Posterior cingulate gyrus (tissue), 11 donors: ENCODE data around the gene GRIA4.

Experiments used
- DNase-seq, 10 donors: peaks; one replicate each; pipeline versions ENCODE4 v3.0.0 to v3.0.0-alpha.2; 2020 to 2021; ENCODE audit warnings: mixed read lengths in 3 of 10
- intact Hi-C: fragments of 100-400 bp; cut with DNase I; formaldehyde crosslinking; loops from one replicate; pipeline ENCODE4 v1.15.1; 2023

GRIA4 gene

DNA sequence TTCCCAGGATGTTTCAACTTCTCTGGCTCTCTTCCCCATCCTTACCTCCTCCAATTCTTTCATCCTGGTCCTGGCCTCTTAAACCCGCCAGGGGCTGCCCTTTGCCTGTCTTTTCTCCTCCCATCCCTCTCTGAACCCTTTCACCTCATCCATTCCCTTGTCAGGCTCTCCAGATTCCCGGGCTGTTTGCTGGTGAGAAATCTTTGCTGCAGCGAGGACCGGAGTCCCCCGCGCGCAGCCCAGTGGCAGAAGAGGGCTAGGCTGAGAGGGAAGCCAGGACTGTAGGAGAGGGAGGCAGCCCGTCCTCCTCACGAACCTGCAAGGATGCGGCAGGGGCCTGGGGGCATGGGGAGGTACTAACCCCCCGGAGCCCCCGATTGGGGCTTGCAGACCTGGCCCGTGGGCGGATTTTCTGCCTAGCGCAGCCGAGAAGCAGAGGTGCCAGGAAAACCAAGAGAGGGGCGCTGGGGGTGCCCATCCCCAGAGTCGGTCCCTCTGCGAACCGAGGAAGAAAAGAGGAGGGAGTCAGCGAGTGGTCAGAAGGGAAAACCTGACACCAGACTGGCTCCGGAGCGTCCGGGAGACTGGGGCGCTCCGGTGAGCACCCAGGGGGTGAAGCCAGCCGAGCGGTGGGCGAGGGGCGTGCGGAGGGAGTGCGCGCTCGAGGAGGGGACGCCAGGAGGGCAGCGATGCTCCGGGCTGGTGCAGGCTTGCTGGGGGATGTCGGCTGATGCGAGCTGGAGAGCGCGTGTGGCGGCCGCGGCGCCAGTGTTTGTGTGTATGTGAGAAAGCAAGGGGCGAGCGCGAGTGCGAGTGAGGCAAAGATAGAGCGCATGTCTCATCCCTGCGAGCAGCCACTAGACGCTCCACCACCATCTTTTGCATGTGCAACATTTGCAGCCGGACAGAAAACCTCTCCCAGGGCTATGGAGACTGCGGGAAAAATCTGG lies at the start of gene GRIA4:
TSS of gene GRIA4 (plus strand) at position 242 of the 950 bp plus-strand sequence. CDS start 925 bp downstream, outside the sequence.
- intact Hi-C loops = loop anchor here (2.0 to 10.0 kb wide), 3 partner anchors 105 to 465 kb away; partner anchors contain the start of genes AASDHPPT and KBTBD3
- peak; percentile 66 to 97 (median 79) for DNase-seq

- DNase-seq = no peak
- intact Hi-C loops = no loop called here
These were observed 36.8 kb upstream of the GRIA4 start for GRCh38 chr11:105573091-105573490.

- intact Hi-C loops = no loop called here
- no peak for DNase-seq
These were observed 34.9 kb upstream of the GRIA4 start for GRCh38 chr11:105574974-105575373.

DNA sequence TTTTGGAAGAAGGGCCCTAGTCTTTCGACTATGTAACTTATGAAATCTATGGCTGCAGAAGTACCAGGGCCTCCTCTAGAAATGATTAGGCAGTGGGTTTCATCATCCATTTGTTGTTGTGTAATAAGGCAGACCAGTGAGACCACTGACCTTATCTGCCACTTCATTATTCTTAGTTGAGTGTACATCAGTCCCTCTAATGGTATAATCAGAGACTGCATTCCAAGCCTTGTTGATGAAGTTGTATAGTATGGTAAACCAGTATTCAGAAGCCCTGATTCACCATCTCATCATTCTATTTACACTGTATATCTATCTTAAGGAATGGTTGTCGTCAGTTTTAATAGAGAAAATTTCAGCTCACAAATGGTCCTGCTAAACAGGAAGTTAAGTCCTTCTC lies 32.2 kb upstream of the GRIA4 start:
- no peak for DNase-seq
- intact Hi-C loops = no loop called here

DNA sequence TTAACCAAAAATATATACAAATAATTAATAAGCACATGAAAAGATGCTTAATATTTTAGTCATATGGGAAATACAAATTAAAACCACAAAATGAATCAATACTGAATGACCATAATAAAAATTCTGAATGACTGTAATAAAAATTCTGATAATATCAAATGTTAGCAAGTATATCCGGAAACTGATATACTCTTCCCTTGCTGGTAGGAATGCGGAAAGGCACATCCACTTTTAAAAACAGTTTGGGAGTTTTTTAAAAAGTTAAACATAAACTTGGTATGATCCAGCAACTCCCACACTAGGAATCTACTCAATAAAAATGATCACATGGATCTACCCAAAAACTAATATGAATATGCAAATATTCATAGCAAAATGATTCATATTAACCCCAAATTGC lies 30.8 kb upstream of the GRIA4 start:
- intact Hi-C loops = no loop called here
- no peak for DNase-seq

- intact Hi-C loops = no loop called here
- no peak for DNase-seq
These were observed 27.4 kb upstream of the GRIA4 start for GRCh38 chr11:105582497-105582896.

DNA sequence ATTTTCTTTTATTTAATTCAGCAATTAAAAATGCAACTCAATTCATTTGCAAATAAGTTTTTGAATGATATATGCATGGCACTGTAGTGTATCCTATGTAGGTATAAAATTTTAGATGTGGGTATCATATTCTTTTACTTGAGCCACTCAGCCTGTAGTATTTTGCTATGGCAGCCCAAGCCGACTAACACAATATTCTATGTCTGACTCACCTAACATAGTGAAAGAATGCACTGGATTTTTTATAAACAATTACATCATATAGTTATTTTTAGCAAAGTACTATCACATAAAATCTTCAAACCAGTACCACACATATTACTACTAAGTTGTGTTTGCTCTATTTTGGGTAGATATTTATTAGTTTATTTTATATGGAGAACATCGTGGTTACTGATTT lies 21.9 kb upstream of the GRIA4 start:
- DNase-seq = no peak
- intact Hi-C loops = no loop called here

DNA sequence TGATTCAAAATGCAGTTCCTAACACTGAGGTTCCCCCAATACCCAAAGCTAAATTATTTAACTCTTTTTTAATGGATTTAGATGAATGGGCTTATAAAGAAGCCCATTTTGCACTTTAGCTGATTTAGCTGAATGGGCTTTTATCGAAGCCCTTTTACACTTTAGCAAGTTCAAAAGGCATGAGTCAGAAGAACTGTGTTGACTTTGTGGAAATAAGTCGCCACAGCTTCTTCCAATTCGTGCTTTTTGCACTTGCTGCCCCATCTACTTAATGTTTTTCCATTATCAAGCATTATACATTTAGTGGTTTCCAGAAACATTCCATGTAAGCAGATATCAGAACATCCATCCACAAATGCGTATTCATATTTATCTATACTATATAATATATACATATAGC lies 20.5 kb upstream of the GRIA4 start:
- intact Hi-C loops = no loop called here
- no peak for DNase-seq

DNA sequence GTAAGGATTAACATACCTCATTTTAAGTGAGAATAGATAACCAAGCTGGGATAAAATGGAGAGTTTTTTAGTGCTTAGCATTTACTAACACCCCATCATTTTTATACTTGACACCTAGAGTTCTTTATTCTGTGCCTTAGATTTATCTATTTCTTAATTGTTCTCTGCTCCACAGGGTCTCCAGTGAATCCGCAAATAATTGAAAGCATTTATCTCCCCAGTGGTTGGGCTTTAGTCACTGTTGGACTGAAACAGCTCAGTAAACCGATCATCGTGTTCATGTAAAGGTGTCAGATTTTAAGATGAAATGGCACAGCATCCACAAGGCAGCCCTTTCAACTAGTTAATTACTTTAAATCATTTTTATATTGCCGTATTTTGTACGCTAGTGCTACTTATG lies 17.8 kb upstream of the GRIA4 start:
- intact Hi-C loops = no loop called here
- DNase-seq = no peak

GRCh38 chr11:105598371-105598770 lies 11.5 kb upstream of the GRIA4 start:
- no peak for DNase-seq
- intact Hi-C loops = no loop called here

GRCh38 chr11:105603156-105603555 lies 6.7 kb upstream of the GRIA4 start:
- intact Hi-C loops = no loop called here

DNA sequence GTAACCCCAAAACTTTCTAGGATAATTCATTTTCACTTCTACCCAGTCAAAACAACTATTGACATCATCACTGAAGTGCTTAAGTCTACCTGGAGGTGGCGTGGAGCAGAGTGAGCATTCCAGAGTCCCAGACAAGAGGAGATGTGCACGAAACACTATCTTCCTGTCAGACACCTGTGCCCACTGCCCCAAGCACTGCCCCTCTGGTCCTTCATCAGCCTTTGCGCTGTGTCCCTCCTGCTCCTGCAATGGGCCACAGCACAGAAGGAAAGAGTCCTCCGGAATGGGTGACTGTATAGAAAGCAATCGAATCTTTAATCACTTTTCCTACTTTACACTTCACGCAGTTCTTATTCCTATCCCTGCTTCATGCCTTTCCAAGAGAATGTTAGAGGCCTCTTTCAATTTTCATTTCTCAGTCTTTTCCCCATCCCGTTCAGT lies 512 bp upstream of the GRIA4 start:
- intact Hi-C loops = loop anchor here (2.0 kb wide), 1 partner anchor 253 kb away; no protein-coding TSS in a partner anchor
- peak in 8 of 10 donors; percentile 25 to 90 (median 50) for DNase-seq

More at GRCh38 chr11:105603156-105603555, 6.7 kb upstream of the GRIA4 start:
- DNase-seq = no peak

GRCh38 chr11:105610871-105611571 lies 1.1 kb downstream of the GRIA4 start:
- DNase-seq = peak in 4 of 10 donors; percentile 8 to 74 (median 34)
- intact Hi-C loops = loop anchor here (10.0 kb wide), 2 partner anchors 104 to 464 kb away; partner anchors contain the start of genes AASDHPPT and KBTBD3

DNA sequence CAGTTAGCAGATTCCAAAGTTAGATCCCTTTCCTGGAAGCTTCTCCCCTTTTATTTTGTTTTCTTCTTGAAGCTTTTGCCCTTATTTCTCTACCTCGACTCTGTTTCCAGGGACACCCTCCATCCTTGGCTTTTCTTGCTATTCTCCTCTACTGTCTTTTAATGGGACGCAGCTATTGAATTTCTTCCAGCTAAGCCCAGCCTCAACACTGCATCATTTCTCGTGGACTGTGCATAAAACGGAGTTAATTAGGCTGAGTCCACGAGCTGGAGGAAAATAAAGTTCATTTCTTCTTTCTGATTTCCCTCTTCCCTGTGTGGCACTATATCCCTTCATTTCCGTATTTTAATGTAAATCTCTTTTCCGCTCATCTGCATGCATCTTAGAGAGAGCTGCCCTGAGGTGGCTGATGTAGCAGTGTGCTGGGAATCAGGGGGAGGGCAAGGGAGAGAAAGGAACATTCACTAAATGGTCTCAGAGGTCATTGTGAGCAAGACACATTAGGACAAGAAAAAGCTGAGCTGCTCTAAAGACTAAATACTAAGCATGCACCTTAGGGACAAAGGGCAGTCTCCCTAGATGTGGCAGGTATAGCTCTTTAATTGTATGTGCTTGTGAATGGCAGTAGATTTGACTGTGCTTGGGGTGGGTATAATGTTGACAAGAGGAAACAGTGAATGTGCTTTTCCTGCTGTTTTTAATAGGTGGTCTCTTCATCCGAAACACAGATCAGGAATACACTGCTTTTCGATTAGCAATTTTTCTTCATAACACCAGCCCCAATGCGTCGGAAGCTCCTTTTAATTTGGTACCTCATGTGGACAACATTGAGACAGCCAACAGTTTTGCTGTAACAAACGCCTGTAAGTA lies 1.9 kb downstream of the GRIA4 start:
- intact Hi-C loops = loop anchor here (10.0 kb wide), 2 partner anchors 103 to 463 kb away; partner anchors contain the start of genes AASDHPPT and KBTBD3
- no peak for DNase-seq

- DNase-seq = no peak
- intact Hi-C loops = loop anchor here (10.0 kb wide), 2 partner anchors 102 to 462 kb away; partner anchors contain the start of genes AASDHPPT and KBTBD3
These were observed 2.9 kb downstream of the GRIA4 start for GRCh38 chr11:105612771-105613170.

GRCh38 chr11:105613183-105613582 lies 3.3 kb downstream of the GRIA4 start:
- intact Hi-C loops = loop anchor here (10.0 kb wide), 2 partner anchors 102 to 462 kb away; partner anchors contain the start of genes AASDHPPT and KBTBD3
- DNase-seq = no peak

GRCh38 chr11:105618343-105618955 lies 8.6 kb downstream of the GRIA4 start:
- DNase-seq = no peak
- intact Hi-C loops = loop anchor here (10.0 kb wide), 2 partner anchors 96 to 456 kb away; partner anchors contain the start of genes AASDHPPT and KBTBD3

DNA sequence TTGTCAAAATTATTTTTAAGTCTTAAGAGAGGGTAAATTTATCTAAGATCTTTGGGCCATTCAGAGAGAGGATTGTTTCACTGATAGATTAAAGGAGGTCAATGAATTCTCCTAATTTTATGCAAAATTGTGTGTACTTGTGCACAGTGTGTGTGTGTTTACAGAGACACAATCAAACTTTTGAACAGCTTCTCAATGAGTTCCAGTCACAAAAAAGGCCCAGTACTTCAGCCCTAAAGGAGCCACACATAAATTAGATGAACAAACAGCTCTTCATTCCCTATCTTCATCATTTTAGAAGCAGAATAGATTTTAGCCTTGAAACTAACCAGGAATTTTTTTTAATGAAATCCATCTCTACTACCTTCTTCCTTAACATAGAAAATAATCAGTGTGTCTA lies 9.7 kb downstream of the GRIA4 start:
- DNase-seq = no peak
- intact Hi-C loops = loop anchor here (10.0 kb wide), 2 partner anchors 95 to 455 kb away; partner anchors contain the start of genes AASDHPPT and KBTBD3

- no peak for DNase-seq
- intact Hi-C loops = no loop called here
These were observed 12.1 kb downstream of the GRIA4 start for GRCh38 chr11:105622016-105622415.
